Omental fat pad (tissue), 4 donors: ENCODE results near the gene RBM22. TPM values are rescaled to one million over a fixed set of nuclear protein-coding genes. Genes with fewer than 3 reads are reported as not detected.

Source experiments
- ATAC-seq: fragments of 150-250 bp; one replicate; pipeline ENCODE4 v1.9.1; 2016; ENCODE audit warnings: mild to moderate bottlenecking, moderate library complexity; ENCODE audit not compliant: low FRiP score
- DNase-seq: peaks from one replicate; pipeline ENCODE4 v3.0.0-alpha.2; 2019; ENCODE audit warnings: low spot score
- CTCF ChIP-seq, 3 donors: fragments of 450-650 bp; IDR thresholded peaks; one replicate each; pipeline ENCODE4 v1.5.1; 2016 to 2017; ENCODE audit warnings: antibody characterized with exemption in 3 of 3, mild to moderate bottlenecking in 3 of 3, moderate library complexity in 2 of 3
- total RNA-seq, 4 donors: library from RNA; depleted of rRNA; stranded (reverse); fragments of >200 nt; gene quantifications; one replicate each; pipeline ENCODE4 v1.1.0, GENCODE V29; 2016

The RBM22 gene
- total RNA-seq, 4 donors from 2014 or later, result 38.3 to 42.0 (median 40.5) TPM

GRCh38 chr5:150647275-150648251, 53.3 kb downstream of the RBM22 start:
- DNase-seq, result no peak
- TF ChIP-seq CTCF (IDR thresholded peaks at IDR 0.05), result no peak
- no peak for ATAC-seq

- no peak for TF ChIP-seq CTCF (IDR thresholded peaks at IDR 0.05)
- no peak for ATAC-seq
- DNase-seq, result no peak
Observed at GRCh38 chr5:150645070-150645700, 55.7 kb downstream of the RBM22 start.

- no peak for TF ChIP-seq CTCF (IDR thresholded peaks at IDR 0.05)
- no peak for DNase-seq
- ATAC-seq, result no peak
Observed at GRCh38 chr5:150644514-150644913, 56.3 kb downstream of the RBM22 start.

- no peak for ATAC-seq
- DNase-seq, result no peak
- no peak for TF ChIP-seq CTCF (IDR thresholded peaks at IDR 0.05)
Observed at GRCh38 chr5:150644058-150644457, 56.8 kb downstream of the RBM22 start.

GRCh38 chr5:150642991-150643710, 57.7 kb downstream of the RBM22 start:
- no peak for DNase-seq
- ATAC-seq, result no peak
- no peak for TF ChIP-seq CTCF (IDR thresholded peaks at IDR 0.05)

- no peak for TF ChIP-seq CTCF (IDR thresholded peaks at IDR 0.05)
- ATAC-seq, result peak; percentile 52
- DNase-seq, result no peak
Observed at GRCh38 chr5:150642567-150642927, 58.3 kb downstream of the RBM22 start.
